T-helper 2 cell (primary cell): ENCODE results near the gene STIL.

Experiments used
- DNase-seq, 5 experiments: peaks; one replicate each; pipeline versions ENCODE4 v3.0.0 to v3.0.0-alpha.2; 2012 to 2022

Gene STIL

GRCh38 chr1:47233186-47233585 lies 80.8 kb downstream of the STIL start:
- DNase-seq = no peak

GRCh38 chr1:47232187-47232874 lies 81.6 kb downstream of the STIL start, which contains the start of gene TAL1:
Gene TAL1, minus strand, starts transcription at chr1:47232225. Its CDS starts 6,337 bp downstream, at chr1:47225888.
- no peak for DNase-seq

GRCh38 chr1:47231301-47232186 lies 82.4 kb downstream of the STIL start:
- DNase-seq = peak in 2 of 5 experiments; percentile 4 to 40

GRCh38 chr1:47230692-47231300 lies 83.2 kb downstream of the STIL start:
- DNase-seq = peak in 1 of 5 experiments; percentile 38

- DNase-seq = no peak
Observed at GRCh38 chr1:47229886-47230691, 83.9 kb downstream of the STIL start.

- no peak for DNase-seq
Observed at GRCh38 chr1:47229031-47229885, 84.7 kb downstream of the STIL start.

- DNase-seq = no peak
Observed at GRCh38 chr1:47228644-47229030, 85.3 kb downstream of the STIL start.

GRCh38 chr1:47227341-47228232 lies 86.4 kb downstream of the STIL start:
- DNase-seq = no peak

GRCh38 chr1:47226839-47227215 lies 87.1 kb downstream of the STIL start:
- DNase-seq = no peak

- no peak for DNase-seq
Observed at GRCh38 chr1:47226121-47226838, 87.7 kb downstream of the STIL start.

GRCh38 chr1:47225430-47226100 lies 88.4 kb downstream of the STIL start:
- no peak for DNase-seq

GRCh38 chr1:47224676-47225399 lies 89.1 kb downstream of the STIL start:
- no peak for DNase-seq

GRCh38 chr1:47223921-47224675 lies 89.8 kb downstream of the STIL start:
- DNase-seq = no peak

- DNase-seq = no peak
Observed at GRCh38 chr1:47223174-47223920, 90.6 kb downstream of the STIL start.

GRCh38 chr1:47222476-47222875 lies 91.5 kb downstream of the STIL start:
- no peak for DNase-seq

GRCh38 chr1:47219590-47220220 lies 94.2 kb downstream of the STIL start:
- no peak for DNase-seq

- no peak for DNase-seq
Observed at GRCh38 chr1:47219001-47219400, 94.9 kb downstream of the STIL start.
